Measurements from ENCODE around the gene HMGXB3. TPM values are rescaled to one million over a fixed set of nuclear protein-coding genes. Genes with fewer than 3 reads are reported as not detected.
"Not testable (repeated sequence)": the region's sequence is repeated elsewhere in the genome, so short reads cannot be mapped to it uniquely, and the experiment has no call there.

The HMGXB3 gene
- total RNA-seq, 4 donors from 2014 or later: 35.5 to 70.2 (median 41.1) TPM

DNA sequence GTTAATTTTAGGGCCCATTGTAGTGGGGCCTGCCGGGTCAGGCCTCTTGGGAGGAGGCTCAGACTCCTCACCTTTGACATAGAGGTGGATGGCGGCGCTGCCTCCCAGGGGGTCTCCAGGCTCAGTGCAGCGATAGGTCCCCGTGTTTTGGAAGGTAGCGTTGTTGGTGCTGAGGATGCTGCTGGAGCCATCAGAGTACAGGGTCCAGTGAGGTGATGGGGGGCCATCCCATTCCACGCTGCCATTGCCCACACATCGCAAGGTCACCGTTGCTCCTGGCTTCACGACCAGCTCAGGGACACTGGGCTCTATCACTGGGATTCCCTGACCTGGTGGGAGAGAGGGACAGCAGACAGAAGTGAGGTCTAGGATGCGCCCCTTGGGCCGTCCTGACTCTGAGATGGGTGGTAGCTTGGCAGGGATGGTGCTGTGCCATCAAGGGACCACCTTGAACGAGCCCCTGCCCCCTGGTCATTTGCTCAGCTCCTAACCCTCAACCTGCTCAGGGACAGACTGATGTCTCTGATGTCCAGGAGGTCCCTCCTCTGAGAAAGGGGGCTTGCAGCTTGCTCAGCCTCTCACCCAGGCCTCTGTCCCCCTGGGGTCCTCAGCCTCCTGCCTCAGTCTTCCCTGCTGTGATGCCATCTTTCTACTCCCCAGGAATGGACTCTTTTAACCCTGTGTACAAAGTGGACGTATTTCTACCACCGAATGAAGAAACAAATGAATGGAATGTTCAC lies 80.3 kb downstream of the HMGXB3 start:
- intact Hi-C loops (cut with DNase I): no loop called here
- TF ChIP-seq POLR2A (IDR thresholded peaks at IDR 0.05): no peak
- TF ChIP-seq, protein P1, sequence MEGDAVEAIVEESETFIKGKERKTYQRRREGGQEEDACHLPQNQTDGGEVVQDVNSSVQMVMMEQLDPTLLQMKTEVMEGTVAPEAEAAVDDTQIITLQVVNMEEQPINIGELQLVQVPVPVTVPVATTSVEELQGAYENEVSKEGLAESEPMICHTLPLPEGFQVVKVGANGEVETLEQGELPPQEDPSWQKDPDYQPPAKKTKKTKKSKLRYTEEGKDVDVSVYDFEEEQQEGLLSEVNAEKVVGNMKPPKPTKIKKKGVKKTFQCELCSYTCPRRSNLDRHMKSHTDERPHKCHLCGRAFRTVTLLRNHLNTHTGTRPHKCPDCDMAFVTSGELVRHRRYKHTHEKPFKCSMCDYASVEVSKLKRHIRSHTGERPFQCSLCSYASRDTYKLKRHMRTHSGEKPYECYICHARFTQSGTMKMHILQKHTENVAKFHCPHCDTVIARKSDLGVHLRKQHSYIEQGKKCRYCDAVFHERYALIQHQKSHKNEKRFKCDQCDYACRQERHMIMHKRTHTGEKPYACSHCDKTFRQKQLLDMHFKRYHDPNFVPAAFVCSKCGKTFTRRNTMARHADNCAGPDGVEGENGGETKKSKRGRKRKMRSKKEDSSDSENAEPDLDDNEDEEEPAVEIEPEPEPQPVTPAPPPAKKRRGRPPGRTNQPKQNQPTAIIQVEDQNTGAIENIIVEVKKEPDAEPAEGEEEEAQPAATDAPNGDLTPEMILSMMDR (IDR thresholded peaks at IDR 0.05): no peak
- Histone ChIP-seq H3K27me3 (no peaks in the 10 kb centered on the region), H3K27ac (no peak overlapping the region), H3K9me3 (no peaks in the 10 kb centered on the region), H3K4me3 (replicated peaks in 1 of 3) (no peak overlapping the region), H3K4me1 (peaks cover 0 to 5% of the 10 kb centered on the region in 2 donors), H3K36me3 (no peaks in the 10 kb centered on the region)
- DNase-seq: no peak
- WGBS, 2 donors: 74 to 84% methylated on average over 12 to 15 of the region's 15 CpGs

DNA sequence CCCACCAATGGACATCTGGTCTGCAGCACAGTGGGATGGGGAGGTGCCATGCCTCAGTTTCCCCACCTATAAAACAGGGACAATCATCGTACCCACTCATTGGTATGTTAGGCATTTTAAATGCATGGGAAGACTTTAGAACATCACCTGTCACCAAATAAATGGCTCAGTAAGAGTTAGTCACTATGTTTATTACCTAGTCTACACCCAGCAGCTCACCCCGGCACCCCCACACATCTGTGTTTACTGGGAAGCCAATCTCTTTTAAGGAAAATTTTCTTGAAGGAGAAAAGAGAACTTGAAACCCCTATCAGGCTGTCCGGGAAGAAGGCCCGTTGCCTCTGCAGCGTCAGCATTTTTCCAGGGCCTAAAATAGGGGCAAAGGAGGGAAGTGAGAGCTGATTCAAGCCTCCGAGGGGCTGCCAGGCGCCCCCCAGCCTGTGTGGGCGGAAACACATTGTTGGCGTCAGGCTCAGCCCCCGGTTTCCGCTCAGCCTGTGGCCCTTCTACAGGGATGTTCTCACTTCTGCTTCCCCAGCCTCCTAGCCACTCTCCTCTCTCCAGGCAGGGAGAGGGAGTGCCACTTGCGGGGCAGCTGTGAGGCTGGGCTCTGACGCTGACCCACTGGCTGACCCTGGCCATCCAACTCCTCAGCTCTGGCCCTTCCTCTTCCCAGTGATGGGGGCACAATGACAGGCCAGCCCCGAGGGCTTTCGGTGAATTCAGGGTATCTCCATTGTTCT lies 81.2 kb downstream of the HMGXB3 start:
- Histone ChIP-seq H3K27ac (no peak overlapping the region), H3K36me3 (no peaks in the 10 kb centered on the region), H3K9me3 (no peaks in the 10 kb centered on the region), H3K4me3 (replicated peaks in 1 of 3) (no peak overlapping the region), H3K27me3 (no peaks in the 10 kb centered on the region), H3K4me1 (peaks cover 0 to 5% of the 10 kb centered on the region in 2 donors)
- 26 to 30% methylated on average over 13 to 15 of the region's 15 CpGs for WGBS, 2 donors
- TF ChIP-seq POLR2A (IDR thresholded peaks at IDR 0.05): no peak
- TF ChIP-seq, protein P1 (IDR thresholded peaks at IDR 0.05): no peak
- DNase-seq: peak in 1 of 2 donors; percentile 20
- intact Hi-C loops (cut with DNase I): no loop called here

DNA sequence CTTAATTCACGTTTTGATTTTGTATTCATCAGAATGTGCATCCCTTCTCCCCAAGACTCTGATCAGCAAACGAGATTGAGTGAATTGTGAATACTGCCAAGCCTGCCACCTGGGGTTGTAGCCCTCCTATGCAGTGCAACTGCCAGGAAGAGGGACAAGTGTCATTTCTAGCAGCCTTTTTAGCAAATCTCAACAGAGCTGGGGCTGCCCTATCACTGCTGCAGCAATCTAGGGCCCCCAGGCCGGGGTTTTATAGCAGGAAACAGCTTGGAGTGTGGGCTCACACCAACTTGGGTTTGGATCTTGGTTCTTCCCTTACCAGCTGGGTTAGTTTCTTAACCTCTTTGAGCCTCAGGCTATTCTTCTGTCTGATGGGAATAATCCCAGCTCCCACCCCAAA lies 81.8 kb downstream of the HMGXB3 start:
- H3K36me3 ChIP-seq: no peaks in the 10 kb centered on the region
- 45 to 50% methylated on average over 3 of the region's 3 CpGs for WGBS, 2 donors
- no peak overlapping the region for H3K4me3 ChIP-seq (replicated peaks in 1 of 3)
- no peaks in the 10 kb centered on the region for H3K27me3 ChIP-seq
- no peaks in the 10 kb centered on the region for H3K9me3 ChIP-seq
- intact Hi-C loops (cut with DNase I): no loop called here
- H3K27ac ChIP-seq: no peak overlapping the region
- H3K4me1 ChIP-seq: peaks cover 0 to 5% of the 10 kb centered on the region in 2 donors
- DNase-seq: no peak
- TF ChIP-seq, protein P1 (IDR thresholded peaks at IDR 0.05): no peak
- no peak for TF ChIP-seq POLR2A (IDR thresholded peaks at IDR 0.05)

DNA sequence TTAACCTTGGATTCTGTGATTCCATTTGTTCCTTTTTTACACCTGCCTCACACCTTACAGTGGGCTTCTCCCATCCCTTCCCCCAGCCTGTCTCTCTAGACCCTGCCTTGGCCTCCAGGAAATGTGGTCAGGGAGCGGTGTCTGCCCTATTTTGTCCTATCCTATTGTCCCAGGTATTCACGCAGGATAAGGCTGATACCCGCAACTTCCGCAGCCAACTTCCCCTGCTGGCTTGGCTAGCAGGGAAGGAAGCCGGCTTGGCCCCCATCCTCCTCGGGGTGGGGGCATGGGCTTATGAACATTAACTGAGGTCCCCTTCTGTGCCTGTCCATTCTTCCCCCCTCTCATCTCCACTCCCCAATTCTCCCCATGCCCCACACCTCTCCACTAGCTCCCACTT lies 82.3 kb downstream of the HMGXB3 start:
- no peak overlapping the region for H3K4me3 ChIP-seq (replicated peaks in 1 of 3)
- H3K27me3 ChIP-seq: no peaks in the 10 kb centered on the region
- no peaks in the 10 kb centered on the region for H3K36me3 ChIP-seq
- TF ChIP-seq POLR2A (IDR thresholded peaks at IDR 0.05): no peak
- TF ChIP-seq, protein P1 (IDR thresholded peaks at IDR 0.05): no peak
- H3K4me1 ChIP-seq: peaks cover 0 to 5% of the 10 kb centered on the region in 2 donors
- intact Hi-C loops (cut with DNase I): no loop called here
- no peak for DNase-seq
- no peak overlapping the region for H3K27ac ChIP-seq
- 85 to 89% methylated on average over 6 of the region's 6 CpGs for whole genome bisulfite sequencing, 2 donors
- H3K9me3 ChIP-seq: no peaks in the 10 kb centered on the region

DNA sequence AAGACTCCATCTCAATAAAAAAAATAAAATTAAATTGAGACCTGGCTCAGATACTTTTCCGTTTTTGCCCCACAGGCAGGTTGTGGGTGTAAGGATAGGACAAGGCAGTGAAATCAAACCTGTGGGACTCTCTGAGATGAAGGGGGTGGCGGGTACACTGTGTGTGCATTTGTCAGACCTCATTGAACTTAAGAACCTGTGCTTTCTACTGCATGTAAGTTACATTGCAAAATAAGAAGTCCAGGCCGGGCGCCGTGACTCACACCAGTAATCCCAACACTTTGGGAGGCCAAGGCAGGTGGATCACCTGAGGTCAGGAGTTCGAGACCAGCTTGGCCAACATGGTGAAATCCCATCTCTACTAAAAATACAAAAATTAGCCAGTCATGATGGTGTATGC lies 84.2 kb downstream of the HMGXB3 start:
- H3K27ac ChIP-seq; H3K4me1 ChIP-seq; H3K36me3 ChIP-seq; H3K9me3 ChIP-seq; intact Hi-C loops (cut with DNase I); DNase-seq; H3K4me3 ChIP-seq (replicated peaks in 1 of 3); H3K27me3 ChIP-seq: not testable (repeated sequence)
- 86 to 89% methylated on average over 6 of the region's 6 CpGs for WGBS, 2 donors

Data from thyroid gland (tissue), 4 donors.